ENCODE data around the gene BCDIN3D. TPM values are rescaled to one million over a fixed set of nuclear protein-coding genes. Genes with fewer than 3 reads are reported as not detected.
"Not testable (repeated sequence)": the region's sequence is repeated elsewhere in the genome, so short reads cannot be mapped to it uniquely, and the experiment has no call there.

The BCDIN3D gene
- total RNA-seq, 4 donors from 2014 or later = 2.2 to 6.2 (median 5.5) TPM

DNA sequence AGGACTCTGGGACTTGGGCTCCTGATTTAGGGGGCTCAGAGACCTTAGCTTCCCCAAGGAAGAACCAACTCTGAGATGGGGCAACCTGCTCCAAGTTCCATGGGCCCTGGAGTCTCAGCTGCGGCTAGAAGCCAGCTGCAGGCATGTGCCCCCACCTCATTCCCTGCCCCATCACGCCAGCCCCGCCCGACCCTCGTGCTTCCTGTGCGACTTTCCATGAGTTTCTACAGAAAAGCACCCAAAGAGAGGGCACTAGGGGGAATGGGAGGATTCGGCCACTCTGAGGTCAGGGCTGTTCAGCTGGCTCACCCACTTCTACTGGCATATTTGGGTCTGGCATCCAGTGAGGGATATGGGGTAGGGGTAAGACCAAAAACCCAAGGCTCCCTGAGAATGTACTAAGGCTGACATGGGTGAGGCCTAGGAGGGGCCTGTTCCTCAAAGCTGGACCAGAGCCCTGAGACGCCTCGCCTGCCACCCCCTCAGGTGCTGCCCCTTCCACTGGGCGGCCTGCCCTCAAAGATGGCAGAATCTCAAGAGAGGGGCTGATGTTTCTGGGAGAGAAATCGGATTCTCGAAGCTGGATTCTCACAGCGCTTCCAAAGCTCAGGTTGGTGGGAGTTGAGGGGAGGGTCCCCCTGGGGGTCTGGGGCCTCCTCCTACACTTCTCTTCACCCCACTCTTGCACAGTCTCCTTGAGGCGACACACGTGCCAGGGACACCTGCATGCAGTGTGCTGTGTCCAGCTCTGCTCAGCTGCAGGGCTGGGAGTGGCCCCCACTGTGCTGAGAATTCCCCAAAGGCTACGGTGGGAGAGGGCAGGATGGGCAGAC, 38.7 kb upstream of the BCDIN3D start:
- WGBS = 86% methylated on average over 15 of the region's 16 CpGs
- Histone ChIP-seq H3K27ac (replicated peaks in 1 of 4) (no peak overlapping the region), H3K4me1 (no peaks in the 10 kb centered on the region), H3K9me3 (no peaks in the 10 kb centered on the region), H3K4me3 (no peak overlapping the region), H3K36me3 (no peaks in the 10 kb centered on the region), H3K27me3 (peaks cover 0 to 21% (median 0%) of the 10 kb centered on the region in 4 donors)
- no peak for DNase-seq (ENCODE audit: extremely low spot score)
- intact Hi-C loops (cut with DNase I) = no loop called here
- TF ChIP-seq, protein P1, sequence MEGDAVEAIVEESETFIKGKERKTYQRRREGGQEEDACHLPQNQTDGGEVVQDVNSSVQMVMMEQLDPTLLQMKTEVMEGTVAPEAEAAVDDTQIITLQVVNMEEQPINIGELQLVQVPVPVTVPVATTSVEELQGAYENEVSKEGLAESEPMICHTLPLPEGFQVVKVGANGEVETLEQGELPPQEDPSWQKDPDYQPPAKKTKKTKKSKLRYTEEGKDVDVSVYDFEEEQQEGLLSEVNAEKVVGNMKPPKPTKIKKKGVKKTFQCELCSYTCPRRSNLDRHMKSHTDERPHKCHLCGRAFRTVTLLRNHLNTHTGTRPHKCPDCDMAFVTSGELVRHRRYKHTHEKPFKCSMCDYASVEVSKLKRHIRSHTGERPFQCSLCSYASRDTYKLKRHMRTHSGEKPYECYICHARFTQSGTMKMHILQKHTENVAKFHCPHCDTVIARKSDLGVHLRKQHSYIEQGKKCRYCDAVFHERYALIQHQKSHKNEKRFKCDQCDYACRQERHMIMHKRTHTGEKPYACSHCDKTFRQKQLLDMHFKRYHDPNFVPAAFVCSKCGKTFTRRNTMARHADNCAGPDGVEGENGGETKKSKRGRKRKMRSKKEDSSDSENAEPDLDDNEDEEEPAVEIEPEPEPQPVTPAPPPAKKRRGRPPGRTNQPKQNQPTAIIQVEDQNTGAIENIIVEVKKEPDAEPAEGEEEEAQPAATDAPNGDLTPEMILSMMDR (IDR thresholded peaks at IDR 0.05) = no peak
- TF ChIP-seq EP300 (IDR thresholded peaks at IDR 0.05) (no peak), POLR2AphosphoS5 (IDR thresholded peaks at IDR 0.05) (no peak)

DNA sequence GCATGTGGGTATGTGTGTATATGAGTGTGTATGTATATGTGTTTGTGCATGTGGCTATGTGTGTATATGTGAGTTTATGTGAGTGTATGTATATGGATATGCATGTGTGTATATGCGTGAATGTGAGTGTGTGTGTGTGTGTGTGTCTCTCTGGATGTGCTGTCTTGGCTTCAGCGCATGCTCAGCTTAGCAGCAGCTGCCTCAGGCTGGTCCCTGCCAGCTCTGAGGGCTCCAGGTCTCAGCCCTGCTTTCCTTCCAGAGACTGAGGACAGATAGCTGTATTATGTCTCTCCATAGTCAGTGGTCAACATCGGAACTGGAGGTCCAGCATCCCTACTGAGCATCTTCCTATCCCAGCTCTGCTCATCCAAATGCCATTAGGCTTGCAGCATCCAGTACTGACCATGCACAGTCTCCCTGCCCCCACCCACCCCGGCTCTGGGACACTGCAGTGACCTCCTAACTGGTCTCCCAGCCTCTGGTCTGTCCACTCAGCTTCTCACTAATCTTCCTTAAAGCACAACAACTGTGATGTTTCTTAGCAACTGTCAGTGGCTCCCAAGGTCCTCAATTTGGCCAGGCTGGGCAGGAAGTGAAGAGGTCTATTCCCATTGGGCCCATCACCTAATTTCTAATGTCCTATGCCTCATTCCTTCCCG, 38.0 kb upstream of the BCDIN3D start:
- Histone ChIP-seq H3K9me3 (no peaks in the 10 kb centered on the region), H3K4me3 (no peak overlapping the region), H3K36me3 (no peaks in the 10 kb centered on the region), H3K27me3 (peaks cover 0 to 14% (median 0%) of the 10 kb centered on the region in 4 donors), H3K4me1 (no peaks in the 10 kb centered on the region), H3K27ac (replicated peaks in 1 of 4) (no peak overlapping the region)
- intact Hi-C loops (cut with DNase I) = no loop called here
- no peak for DNase-seq (ENCODE audit: extremely low spot score)
- WGBS = 78% methylated on average over 4 of the region's 5 CpGs
- TF ChIP-seq EP300 (IDR thresholded peaks at IDR 0.05) = no peak
- no peak for TF ChIP-seq POLR2A (IDR thresholded peaks at IDR 0.05; ENCODE audit: low read depth)
- TF ChIP-seq, protein P1 (IDR thresholded peaks at IDR 0.05) = no peak
- no peak for TF ChIP-seq POLR2AphosphoS5 (IDR thresholded peaks at IDR 0.05)

DNA sequence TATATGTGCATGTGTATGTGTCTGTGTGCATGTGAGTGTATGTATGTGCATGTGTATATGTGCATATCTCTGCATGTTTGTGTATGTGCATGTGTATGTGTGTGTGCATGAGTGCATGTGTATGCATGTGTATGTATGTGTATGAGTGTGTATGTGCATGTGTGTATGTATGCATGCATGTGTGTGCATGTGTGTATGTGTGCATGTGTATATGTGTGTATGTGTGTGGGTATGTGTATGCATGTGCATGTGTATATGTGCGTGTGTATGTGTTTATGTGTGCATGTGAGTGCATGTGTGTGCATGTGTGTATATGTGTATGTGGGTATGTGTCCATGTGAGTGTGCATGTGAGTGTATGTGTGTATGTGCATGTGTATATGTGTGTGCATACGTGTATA, 36.2 kb upstream of the BCDIN3D start:
- 87% methylated on average over 2 of the region's 2 CpGs for WGBS
- H3K9me3 ChIP-seq; DNase-seq (ENCODE audit: extremely low spot score); H3K4me3 ChIP-seq; intact Hi-C loops (cut with DNase I); H3K27me3 ChIP-seq; H3K27ac ChIP-seq (replicated peaks in 1 of 4); H3K36me3 ChIP-seq; H3K4me1 ChIP-seq: not testable (repeated sequence)

DNA sequence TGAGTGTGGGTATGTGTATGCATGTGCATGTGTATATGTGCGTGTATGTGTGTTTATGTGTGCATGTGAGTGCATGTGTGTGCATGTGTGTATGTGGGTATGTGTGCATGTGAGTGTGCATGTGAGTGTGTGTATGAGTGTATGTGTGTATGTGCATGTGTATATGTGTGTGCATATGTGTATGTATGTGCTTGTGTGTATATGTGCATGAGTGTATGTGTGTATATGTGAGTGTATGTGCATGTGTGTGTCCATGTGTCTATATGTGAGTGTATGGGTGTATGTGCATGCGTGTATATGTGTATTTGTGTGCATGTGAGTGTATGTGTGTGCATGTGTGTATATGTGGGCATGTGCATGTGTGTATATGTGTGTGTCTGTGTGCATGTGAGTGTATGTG, 35.1 kb upstream of the BCDIN3D start:
- H3K4me1 ChIP-seq = no peaks in the 10 kb centered on the region
- intact Hi-C loops (cut with DNase I) = no loop called here
- H3K27me3 ChIP-seq = no peaks in the 10 kb centered on the region
- H3K9me3 ChIP-seq = no peaks in the 10 kb centered on the region
- DNase-seq (ENCODE audit: extremely low spot score) = no peak
- no peaks in the 10 kb centered on the region for H3K36me3 ChIP-seq
- H3K4me3 ChIP-seq = no peak overlapping the region
- TF ChIP-seq POLR2AphosphoS5 (IDR thresholded peaks at IDR 0.05) = no peak
- TF ChIP-seq, protein P1 (IDR thresholded peaks at IDR 0.05) = no peak
- no peak for TF ChIP-seq EP300 (IDR thresholded peaks at IDR 0.05)
- TF ChIP-seq POLR2A (IDR thresholded peaks at IDR 0.05; ENCODE audit: low read depth) = no peak
- H3K27ac ChIP-seq (replicated peaks in 1 of 4) = no peak overlapping the region
- WGBS = 66% methylated on average over 2 of the region's 2 CpGs

DNA sequence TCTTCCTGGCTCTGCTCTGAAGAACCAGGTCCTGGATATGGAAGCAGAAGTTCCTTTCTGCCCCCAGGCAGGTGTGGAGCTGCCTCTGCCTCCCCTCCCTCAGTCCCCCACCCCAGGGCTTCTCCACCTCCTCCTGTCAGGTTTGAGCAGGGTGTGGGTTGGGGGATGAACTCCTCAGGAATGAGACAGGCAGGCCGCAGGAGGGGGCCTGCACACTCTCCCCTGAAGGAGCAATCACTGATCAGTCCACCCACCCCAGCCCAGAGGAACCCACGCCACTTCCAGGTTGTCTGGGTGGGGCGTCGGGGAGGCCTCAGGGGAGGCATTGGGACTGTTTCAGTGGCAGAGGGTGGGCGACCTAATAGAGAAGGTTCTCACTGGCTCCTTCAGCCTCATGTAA, 34.2 kb upstream of the BCDIN3D start:
- no peaks in the 10 kb centered on the region for H3K36me3 ChIP-seq
- H3K9me3 ChIP-seq = no peaks in the 10 kb centered on the region
- DNase-seq (ENCODE audit: extremely low spot score) = no peak
- no peaks in the 10 kb centered on the region for H3K4me1 ChIP-seq
- TF ChIP-seq POLR2A (IDR thresholded peaks at IDR 0.05; ENCODE audit: low read depth) = no peak
- TF ChIP-seq POLR2AphosphoS5 (IDR thresholded peaks at IDR 0.05) = no peak
- H3K27ac ChIP-seq (replicated peaks in 1 of 4) = no peak overlapping the region
- 85% methylated on average over 5 of the region's 5 CpGs for WGBS
- H3K27me3 ChIP-seq = no peaks in the 10 kb centered on the region
- no peak overlapping the region for H3K4me3 ChIP-seq
- intact Hi-C loops (cut with DNase I) = no loop called here

Measured in esophagus muscularis mucosa (tissue), 4 donors.